ENCODE measurements around the gene SCAPER. TPM values are rescaled to one million over a fixed set of nuclear protein-coding genes. Genes with fewer than 3 reads are reported as not detected.
"Not testable (repeated sequence)": the region's sequence is repeated elsewhere in the genome, so short reads cannot be mapped to it uniquely, and the experiment has no call there.

Gene SCAPER
- total RNA-seq, 4 donors from 2014 or later = 18.7 to 22.4 (median 19.2) TPM

GRCh38 chr15:76737573-76737972 lies 167.6 kb downstream of the SCAPER start:
- Histone ChIP-seq H3K36me3 (peaks cover 0 to 43% (median 18%) of the 10 kb centered on the region in 4 donors), H3K27ac (replicated peaks in 1 of 4) (no peak overlapping the region), H3K27me3 (no peaks in the 10 kb centered on the region), H3K4me1 (no peaks in the 10 kb centered on the region), H3K4me3 (no peak overlapping the region), H3K9me3 (no peaks in the 10 kb centered on the region)
- 97% methylated on average over 4 of the region's 4 CpGs for WGBS
- TF ChIP-seq EP300 (IDR thresholded peaks at IDR 0.05) (no peak), POLR2A (IDR thresholded peaks at IDR 0.05; ENCODE audit: low read depth) (no peak), POLR2AphosphoS5 (IDR thresholded peaks at IDR 0.05) (no peak), CTCF (IDR thresholded peaks at IDR 0.05) (no peak)
- intact Hi-C loops (cut with DNase I) = no loop called here
- DNase-seq (ENCODE audit: extremely low spot score) = no peak

- H3K27ac ChIP-seq (replicated peaks in 1 of 4); H3K27me3 ChIP-seq; H3K9me3 ChIP-seq; H3K4me3 ChIP-seq; DNase-seq (ENCODE audit: extremely low spot score); intact Hi-C loops (cut with DNase I); H3K4me1 ChIP-seq: not testable (repeated sequence)
- 84% methylated on average over 9 of the region's 9 CpGs for WGBS
- peaks cover 16 to 66% (median 29%) of the 10 kb centered on the region in 4 donors for H3K36me3 ChIP-seq
Measured at GRCh38 chr15:76732321-76732720, 172.8 kb downstream of the SCAPER start.

GRCh38 chr15:76730262-76730661 lies 174.9 kb downstream of the SCAPER start:
- Histone ChIP-seq H3K4me1 (no peaks in the 10 kb centered on the region), H3K27ac (replicated peaks in 1 of 4) (no peak overlapping the region), H3K4me3 (no peak overlapping the region), H3K9me3 (no peaks in the 10 kb centered on the region), H3K36me3 (peaks cover 16 to 74% (median 31%) of the 10 kb centered on the region in 4 donors), H3K27me3 (no peaks in the 10 kb centered on the region)
- DNase-seq (ENCODE audit: extremely low spot score) = no peak
- TF ChIP-seq POLR2AphosphoS5 (IDR thresholded peaks at IDR 0.05) = no peak
- TF ChIP-seq EP300 (IDR thresholded peaks at IDR 0.05) = no peak
- no peak for TF ChIP-seq CTCF (IDR thresholded peaks at IDR 0.05)
- no peak for TF ChIP-seq POLR2A (IDR thresholded peaks at IDR 0.05; ENCODE audit: low read depth)
- intact Hi-C loops (cut with DNase I) = no loop called here

- Histone ChIP-seq H3K27me3 (no peaks in the 10 kb centered on the region), H3K27ac (replicated peaks in 1 of 4) (no peak overlapping the region), H3K4me1 (no peaks in the 10 kb centered on the region), H3K4me3 (no peak overlapping the region), H3K9me3 (peaks cover 0 to 17% (median 10%) of the 10 kb centered on the region in 4 donors), H3K36me3 (peaks cover 0 to 20% (median 5%) of the 10 kb centered on the region in 4 donors)
- no peak for DNase-seq (ENCODE audit: extremely low spot score)
- no peak for TF ChIP-seq POLR2A (IDR thresholded peaks at IDR 0.05; ENCODE audit: low read depth)
- no peak for TF ChIP-seq CTCF (IDR thresholded peaks at IDR 0.05)
- TF ChIP-seq POLR2AphosphoS5 (IDR thresholded peaks at IDR 0.05) = no peak
- TF ChIP-seq EP300 (IDR thresholded peaks at IDR 0.05) = no peak
- intact Hi-C loops (cut with DNase I) = no loop called here
Measured at GRCh38 chr15:76718863-76719262, 186.3 kb downstream of the SCAPER start.

GRCh38 chr15:76714950-76715349 lies 190.2 kb downstream of the SCAPER start:
- intact Hi-C loops (cut with DNase I) = no loop called here
- TF ChIP-seq POLR2A (IDR thresholded peaks at IDR 0.05; ENCODE audit: low read depth) (no peak), EP300 (IDR thresholded peaks at IDR 0.05) (no peak)
- H3K4me3 ChIP-seq = no peak overlapping the region
- H3K4me1 ChIP-seq = no peaks in the 10 kb centered on the region
- H3K27ac ChIP-seq (replicated peaks in 1 of 4) = no peak overlapping the region
- 90% methylated on average over 3 of the region's 4 CpGs for WGBS
- peaks cover 0 to 20% (median 5%) of the 10 kb centered on the region in 4 donors for H3K36me3 ChIP-seq
- peaks cover 0 to 17% (median 10%) of the 10 kb centered on the region in 4 donors for H3K9me3 ChIP-seq
- DNase-seq (ENCODE audit: extremely low spot score) = no peak
- no peaks in the 10 kb centered on the region for H3K27me3 ChIP-seq

GRCh38 chr15:76711351-76711827 lies 193.8 kb downstream of the SCAPER start:
- intact Hi-C loops (cut with DNase I) = no loop called here
- H3K4me3 ChIP-seq = no peak overlapping the region
- TF ChIP-seq POLR2A (IDR thresholded peaks at IDR 0.05; ENCODE audit: low read depth) (no peak), CTCF (IDR thresholded peaks at IDR 0.05) (no peak), POLR2AphosphoS5 (IDR thresholded peaks at IDR 0.05) (no peak)
- no peak for DNase-seq (ENCODE audit: extremely low spot score)
- peaks cover 0 to 12% (median 0%) of the 10 kb centered on the region in 4 donors for H3K36me3 ChIP-seq
- no peaks in the 10 kb centered on the region for H3K4me1 ChIP-seq
- H3K9me3 ChIP-seq = peaks cover 0 to 5% (median under 1%) of the 10 kb centered on the region in 4 donors
- 83% methylated on average over 2 of the region's 2 CpGs for WGBS
- H3K27me3 ChIP-seq = no peaks in the 10 kb centered on the region
- H3K27ac ChIP-seq (replicated peaks in 1 of 4) = no peak overlapping the region

GRCh38 chr15:76704032-76704431 lies 201.1 kb downstream of the SCAPER start:
- intact Hi-C loops (cut with DNase I); H3K27ac ChIP-seq (replicated peaks in 1 of 4); H3K4me3 ChIP-seq; H3K27me3 ChIP-seq; DNase-seq (ENCODE audit: extremely low spot score); H3K4me1 ChIP-seq; H3K9me3 ChIP-seq: not testable (repeated sequence)
- WGBS = 100% methylated on average over 1 of the region's 1 CpG
- H3K36me3 ChIP-seq = peaks cover 12 to 38% (median 26%) of the 10 kb centered on the region in 4 donors

Data from esophagus muscularis mucosa (tissue), 4 donors.